PC-9 (cell line): ENCODE measurements around the gene S100Z.
"Not testable (repeated sequence)": the region's sequence is repeated elsewhere in the genome, so short reads cannot be mapped to it uniquely, and the experiment has no call there.

Experiments
- CTCF ChIP-seq: fragments of 200-600 bp; sonication (generic); conservative IDR thresholded peaks from 2 replicates; pipeline ENCODE4 v1.6.1; 2017; ENCODE audit warnings: mixed run types, antibody characterized with exemption, mild to moderate bottlenecking, moderate library complexity
- EZH2 ChIP-seq: fragments of 200-600 bp; sonication (generic); IDR thresholded peaks from 2 replicates; pipeline ENCODE4 v1.8.0; 2017; ENCODE audit warnings: antibody characterized with exemption, low read depth

- TF ChIP-seq CTCF, EZH2: not testable (repeated sequence)
These were observed 27.6 kb upstream of the S100Z start for GRCh38 chr5:76822105-76822731.
